GM23338 (cell line): ENCODE measurements around the gene REM2. TPM values are rescaled to one million over a fixed set of nuclear protein-coding genes. Genes with fewer than 3 reads are reported as not detected.

Experiments used
- ATAC-seq: fragments of 200-7000 bp; cut with Tn5 transposase; 3 replicates; pipeline ENCODE4 v1.9.1; 2020
- DNase-seq: peaks from one replicate; pipeline ENCODE4 v3.0.0-alpha.2; 2015; ENCODE audit warnings: low spot score
- H2AFZ ChIP-seq: fragments of 200-600 bp; sonication (generic); 2 replicates; pipeline ENCODE4 v1.8.0; 2016; ENCODE audit warnings: antibody characterized with exemption, mild to moderate bottlenecking, moderate library complexity
- H3F3A ChIP-seq: fragments of 200-600 bp; sonication (generic); replicated peaks from 2 replicates; pipeline ENCODE4 v1.8.0; 2017; ENCODE audit warnings: antibody characterized with exemption, mixed run types, low read depth
- H3K27ac ChIP-seq: fragments of 200-600 bp; sonication (generic); 2 replicates; pipeline ENCODE4 v1.6.1; 2016; ENCODE audit warnings: low read depth
- H3K27me3 ChIP-seq: fragments of 200-600 bp; sonication (generic); 2 replicates; pipeline ENCODE4 v1.8.0; 2016; ENCODE audit warnings: mild to moderate bottlenecking, mixed run types, moderate library complexity; ENCODE audit not compliant: insufficient read depth
- H3K36me3 ChIP-seq: fragments of 200-600 bp; sonication (generic); 2 replicates; pipeline ENCODE4 v1.8.0; 2016; ENCODE audit warnings: mild to moderate bottlenecking; ENCODE audit not compliant: insufficient read depth
- H3K4me1 ChIP-seq: fragments of 200-600 bp; sonication (generic); 2 replicates; pipeline ENCODE4 v1.8.0; 2016; ENCODE audit warnings: mild to moderate bottlenecking, moderate library complexity; ENCODE audit not compliant: insufficient read depth
- H3K4me2 ChIP-seq: fragments of 200-600 bp; sonication (generic); 2 replicates; pipeline ENCODE4 v1.7.1; 2017; ENCODE audit warnings: mixed run types
- H3K4me3 ChIP-seq: fragments of 200-600 bp; sonication (generic); 2 replicates; pipeline ENCODE4 v1.6.1; 2016; ENCODE audit warnings: mixed run types
- H3K79me2 ChIP-seq: fragments of 200-600 bp; sonication (generic); replicated peaks from 2 replicates; pipeline ENCODE4 v1.8.0; 2017; ENCODE audit warnings: mild to moderate bottlenecking; ENCODE audit not compliant: insufficient read depth
- H3K9me2 ChIP-seq: fragments of 200-600 bp; sonication (generic); 2 replicates; pipeline ENCODE4 v1.8.0; 2017; ENCODE audit not compliant: insufficient read depth
- H4K20me1 ChIP-seq: fragments of 200-600 bp; sonication (generic); replicated peaks from 2 replicates; pipeline ENCODE4 v1.8.0; 2017; ENCODE audit warnings: mild to moderate bottlenecking; ENCODE audit not compliant: insufficient read depth
- H3K27ac Mint-ChIP-seq: 2 replicates; pipeline ENCODE4 v1.8.0; 2020; ENCODE audit warnings: inconsistent platforms, mild to moderate bottlenecking, moderate library complexity, mixed read lengths
- H3K27me3 Mint-ChIP-seq: 3 replicates; pipeline ENCODE4 v1.8.0; 2022; ENCODE audit warnings: low read depth, mild to moderate bottlenecking, moderate library complexity, mixed read lengths, inconsistent platforms; ENCODE audit not compliant: insufficient read depth, poor library complexity
- H3K36me3 Mint-ChIP-seq: 3 replicates; pipeline ENCODE4 v1.8.0; 2021; ENCODE audit warnings: low read depth, mild to moderate bottlenecking, inconsistent platforms, moderate library complexity, mixed read lengths
- H3K4me1 Mint-ChIP-seq: 3 replicates; pipeline ENCODE4 v1.8.0; 2020; ENCODE audit warnings: mild to moderate bottlenecking, inconsistent platforms, mixed read lengths
- H3K4me3 Mint-ChIP-seq: 3 replicates; pipeline ENCODE4 v1.8.0; 2021; ENCODE audit warnings: moderate library complexity, mild to moderate bottlenecking, inconsistent platforms, mixed read lengths
- H3K9me3 Mint-ChIP-seq: 3 replicates; pipeline ENCODE4 v1.8.0; 2020; ENCODE audit warnings: moderate library complexity, mild to moderate bottlenecking, inconsistent platforms, mixed read lengths
- CREB1 ChIP-seq: fragments of 250-450 bp; sonication (Bioruptor Pico); IDR thresholded peaks from 2 replicates; pipeline ENCODE4 v1.5.0; 2020; ENCODE audit warnings: low read depth, mild to moderate bottlenecking, moderate library complexity
- EZH2phosphoT487 ChIP-seq: fragments of 200-600 bp; sonication (generic); IDR thresholded peaks from one replicate; pipeline ENCODE4 v1.8.1; 2018; ENCODE audit warnings: antibody characterized with exemption; ENCODE audit not compliant: unreplicated experiment
- NANOG ChIP-seq: IDR thresholded peaks from 2 replicates; pipeline ENCODE4 v1.6.1; 2016; ENCODE audit warnings: antibody characterized with exemption, borderline replicate concordance
- ZNF331 ChIP-seq: fragments of 250-450 bp; sonication (Bioruptor Pico); IDR thresholded peaks from 2 replicates; pipeline ENCODE4 v1.5.0; 2020; ENCODE audit warnings: low read depth, mild to moderate bottlenecking, moderate library complexity
- polyA plus RNA-seq: library from polyadenylated mRNA; unstranded; fragments of >200 nt; fragmentation: Nextera tagmentation; extraction: Ambion mirVana; gene quantifications from 2 replicates; pipeline ENCODE4 v1.2.1, GENCODE V29; 2016
- total RNA-seq: library from RNA; depleted of rRNA; stranded (reverse); fragments of >200 nt; shearing (Covaris generic); gene quantifications from 2 replicates; pipeline ENCODE4 v1.2.3, GENCODE V29; 2014
- TF ChIP-seq, protein P1 (sequence below), 2 experiments: fragments of 200-600 bp in 1 of 2; sonication (generic) in 1 of 2; conservative IDR thresholded peaks; 2 replicates each; pipeline versions ENCODE4 v1.5.1 to v1.6.1; 2016 to 2017; ENCODE audit warnings: antibody characterized with exemption in 2 of 2, low read depth in 2 of 2, mild to moderate bottlenecking in 2 of 2, moderate library complexity in 1 of 2
- TF ChIP-seq, protein P2 (sequence below): fragments of 250-450 bp; sonication (Bioruptor Pico); IDR thresholded peaks from 2 replicates; pipeline ENCODE4 v1.5.0; 2020; ENCODE audit warnings: mild to moderate bottlenecking, moderate library complexity

REM2 gene
- total and polyA plus RNA-seq, 2 experiments from 2014 or later, result 0.31 to 2.9 TPM

DNA sequence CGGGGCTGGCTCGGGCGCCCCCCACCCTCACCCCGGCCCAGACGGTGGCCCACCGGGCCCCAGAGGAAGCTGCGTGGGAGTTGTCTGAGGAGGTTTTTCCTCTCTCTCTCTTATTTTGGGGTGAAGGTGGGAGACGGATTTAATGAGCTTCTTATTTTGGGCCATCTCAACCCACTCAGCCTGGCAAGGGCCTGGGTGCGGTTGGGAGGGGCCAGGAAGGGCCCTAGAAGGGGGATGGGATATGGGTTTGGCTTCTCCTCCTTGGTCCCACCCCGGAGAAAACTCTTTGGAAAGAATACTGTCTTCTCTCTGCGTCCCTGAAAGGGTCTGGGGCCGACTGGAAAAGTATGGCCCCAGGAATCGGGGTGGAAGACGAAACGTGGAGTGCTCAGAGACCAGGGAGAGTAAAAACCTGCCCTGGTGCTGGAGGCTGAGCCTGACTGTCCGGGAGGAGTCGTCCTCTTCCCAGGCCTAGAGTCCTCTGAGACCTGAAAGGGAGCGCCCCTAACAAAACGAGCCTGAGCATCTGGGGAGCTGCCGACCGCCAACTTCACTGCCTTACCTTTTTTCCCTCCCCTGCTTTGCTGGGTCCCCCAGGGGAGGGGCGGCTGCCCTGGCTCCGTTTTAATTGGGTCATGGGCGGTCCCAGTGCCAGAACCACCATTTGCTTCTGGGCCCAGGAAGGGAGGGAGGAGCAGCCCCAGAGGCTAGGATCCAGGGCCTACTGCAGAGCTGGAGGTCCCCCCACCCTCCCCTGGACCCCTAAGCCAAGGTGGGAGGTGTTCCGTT is 45.1 kb upstream of the REM2 start (continued):
- TF ChIP-seq CREB1 (CRISPR knock-in tag) (no peak), NANOG (no peak)

DNA sequence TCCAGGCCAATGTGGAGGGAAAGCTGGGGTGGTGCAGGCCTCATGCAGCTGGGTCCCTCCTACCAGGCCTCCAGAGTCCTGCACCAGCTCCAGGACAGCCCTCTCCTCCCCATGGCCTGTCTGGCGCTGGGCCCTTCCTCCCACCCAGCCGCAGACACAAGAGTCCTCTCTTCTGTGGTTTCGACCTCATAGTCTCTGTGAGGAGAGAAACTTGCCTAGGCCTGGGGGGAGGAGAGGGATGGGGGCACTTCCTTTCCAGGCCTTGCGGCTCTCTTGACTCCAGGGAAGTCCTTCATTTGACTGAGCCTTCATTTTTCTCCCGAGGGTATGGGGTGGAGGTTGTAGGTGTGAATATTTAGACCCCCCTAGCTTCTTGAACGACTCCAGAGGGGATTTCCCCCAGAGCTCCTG is 44.4 kb upstream of the REM2 start:
- TF ChIP-seq, protein P1, sequence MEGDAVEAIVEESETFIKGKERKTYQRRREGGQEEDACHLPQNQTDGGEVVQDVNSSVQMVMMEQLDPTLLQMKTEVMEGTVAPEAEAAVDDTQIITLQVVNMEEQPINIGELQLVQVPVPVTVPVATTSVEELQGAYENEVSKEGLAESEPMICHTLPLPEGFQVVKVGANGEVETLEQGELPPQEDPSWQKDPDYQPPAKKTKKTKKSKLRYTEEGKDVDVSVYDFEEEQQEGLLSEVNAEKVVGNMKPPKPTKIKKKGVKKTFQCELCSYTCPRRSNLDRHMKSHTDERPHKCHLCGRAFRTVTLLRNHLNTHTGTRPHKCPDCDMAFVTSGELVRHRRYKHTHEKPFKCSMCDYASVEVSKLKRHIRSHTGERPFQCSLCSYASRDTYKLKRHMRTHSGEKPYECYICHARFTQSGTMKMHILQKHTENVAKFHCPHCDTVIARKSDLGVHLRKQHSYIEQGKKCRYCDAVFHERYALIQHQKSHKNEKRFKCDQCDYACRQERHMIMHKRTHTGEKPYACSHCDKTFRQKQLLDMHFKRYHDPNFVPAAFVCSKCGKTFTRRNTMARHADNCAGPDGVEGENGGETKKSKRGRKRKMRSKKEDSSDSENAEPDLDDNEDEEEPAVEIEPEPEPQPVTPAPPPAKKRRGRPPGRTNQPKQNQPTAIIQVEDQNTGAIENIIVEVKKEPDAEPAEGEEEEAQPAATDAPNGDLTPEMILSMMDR (conservative IDR thresholded peaks at IDR 0.05; ENCODE audit: low read depth in 2 of 2), result no peak
- TF ChIP-seq EZH2phosphoT487 (no peak), ZNF331 (no peak)
- TF ChIP-seq, protein P2, sequence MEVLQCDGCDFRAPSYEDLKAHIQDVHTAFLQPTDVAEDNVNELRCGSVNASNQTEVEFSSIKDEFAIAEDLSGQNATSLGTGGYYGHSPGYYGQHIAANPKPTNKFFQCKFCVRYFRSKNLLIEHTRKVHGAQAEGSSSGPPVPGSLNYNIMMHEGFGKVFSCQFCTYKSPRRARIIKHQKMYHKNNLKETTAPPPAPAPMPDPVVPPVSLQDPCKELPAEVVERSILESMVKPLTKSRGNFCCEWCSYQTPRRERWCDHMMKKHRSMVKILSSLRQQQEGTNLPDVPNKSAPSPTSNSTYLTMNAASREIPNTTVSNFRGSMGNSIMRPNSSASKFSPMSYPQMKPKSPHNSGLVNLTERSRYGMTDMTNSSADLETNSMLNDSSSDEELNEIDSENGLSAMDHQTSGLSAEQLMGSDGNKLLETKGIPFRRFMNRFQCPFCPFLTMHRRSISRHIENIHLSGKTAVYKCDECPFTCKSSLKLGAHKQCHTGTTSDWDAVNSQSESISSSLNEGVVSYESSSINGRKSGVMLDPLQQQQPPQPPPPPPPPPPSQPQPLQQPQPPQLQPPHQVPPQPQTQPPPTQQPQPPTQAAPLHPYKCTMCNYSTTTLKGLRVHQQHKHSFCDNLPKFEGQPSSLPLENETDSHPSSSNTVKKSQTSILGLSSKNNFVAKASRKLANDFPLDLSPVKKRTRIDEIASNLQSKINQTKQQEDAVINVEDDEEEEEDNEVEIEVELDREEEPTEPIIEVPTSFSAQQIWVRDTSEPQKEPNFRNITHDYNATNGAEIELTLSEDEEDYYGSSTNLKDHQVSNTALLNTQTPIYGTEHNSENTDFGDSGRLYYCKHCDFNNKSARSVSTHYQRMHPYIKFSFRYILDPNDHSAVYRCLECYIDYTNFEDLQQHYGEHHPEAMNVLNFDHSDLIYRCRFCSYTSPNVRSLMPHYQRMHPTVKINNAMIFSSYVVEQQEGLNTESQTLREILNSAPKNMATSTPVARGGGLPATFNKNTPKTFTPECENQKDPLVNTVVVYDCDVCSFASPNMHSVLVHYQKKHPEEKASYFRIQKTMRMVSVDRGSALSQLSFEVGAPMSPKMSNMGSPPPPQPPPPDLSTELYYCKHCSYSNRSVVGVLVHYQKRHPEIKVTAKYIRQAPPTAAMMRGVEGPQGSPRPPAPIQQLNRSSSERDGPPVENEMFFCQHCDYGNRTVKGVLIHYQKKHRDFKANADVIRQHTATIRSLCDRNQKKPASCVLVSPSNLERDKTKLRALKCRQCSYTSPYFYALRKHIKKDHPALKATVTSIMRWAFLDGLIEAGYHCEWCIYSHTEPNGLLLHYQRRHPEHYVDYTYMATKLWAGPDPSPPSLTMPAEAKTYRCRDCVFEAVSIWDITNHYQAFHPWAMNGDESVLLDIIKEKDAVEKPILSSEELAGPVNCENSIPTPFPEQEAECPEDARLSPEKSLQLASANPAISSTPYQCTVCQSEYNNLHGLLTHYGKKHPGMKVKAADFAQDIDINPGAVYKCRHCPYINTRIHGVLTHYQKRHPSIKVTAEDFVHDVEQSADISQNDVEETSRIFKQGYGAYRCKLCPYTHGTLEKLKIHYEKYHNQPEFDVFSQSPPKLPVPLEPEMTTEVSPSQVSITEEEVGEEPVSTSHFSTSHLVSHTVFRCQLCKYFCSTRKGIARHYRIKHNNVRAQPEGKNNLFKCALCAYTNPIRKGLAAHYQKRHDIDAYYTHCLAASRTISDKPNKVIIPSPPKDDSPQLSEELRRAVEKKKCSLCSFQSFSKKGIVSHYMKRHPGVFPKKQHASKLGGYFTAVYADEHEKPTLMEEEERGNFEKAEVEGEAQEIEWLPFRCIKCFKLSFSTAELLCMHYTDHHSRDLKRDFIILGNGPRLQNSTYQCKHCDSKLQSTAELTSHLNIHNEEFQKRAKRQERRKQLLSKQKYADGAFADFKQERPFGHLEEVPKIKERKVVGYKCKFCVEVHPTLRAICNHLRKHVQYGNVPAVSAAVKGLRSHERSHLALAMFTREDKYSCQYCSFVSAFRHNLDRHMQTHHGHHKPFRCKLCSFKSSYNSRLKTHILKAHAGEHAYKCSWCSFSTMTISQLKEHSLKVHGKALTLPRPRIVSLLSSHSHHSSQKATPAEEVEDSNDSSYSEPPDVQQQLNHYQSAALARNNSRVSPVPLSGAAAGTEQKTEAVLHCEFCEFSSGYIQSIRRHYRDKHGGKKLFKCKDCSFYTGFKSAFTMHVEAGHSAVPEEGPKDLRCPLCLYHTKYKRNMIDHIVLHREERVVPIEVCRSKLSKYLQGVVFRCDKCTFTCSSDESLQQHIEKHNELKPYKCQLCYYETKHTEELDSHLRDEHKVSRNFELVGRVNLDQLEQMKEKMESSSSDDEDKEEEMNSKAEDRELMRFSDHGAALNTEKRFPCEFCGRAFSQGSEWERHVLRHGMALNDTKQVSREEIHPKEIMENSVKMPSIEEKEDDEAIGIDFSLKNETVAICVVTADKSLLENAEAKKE (CRISPR knock-in tag), result no peak
- no peak overlapping the region; the same call in 1 of the 2 replicates for H2AFZ ChIP-seq
- peak overlapping the region; percentile 94 for H3K4me3 Mint-ChIP-seq
- H3K79me2 ChIP-seq, result peaks cover 26% of the 10 kb centered on the region
- no peaks in the 10 kb centered on the region for H3K9me2 ChIP-seq
- H3K36me3 Mint-ChIP-seq, result peaks cover 43% of the 10 kb centered on the region
- peaks cover 23% of the 10 kb centered on the region for H3K4me1 ChIP-seq
- H3K27me3 ChIP-seq, result no peaks in the 10 kb centered on the region
- H4K20me1 ChIP-seq, result no peaks in the 10 kb centered on the region
- ATAC-seq, result peak; percentile 4
- peaks cover 22% of the 10 kb centered on the region for H3F3A ChIP-seq
- peaks cover 16% of the 10 kb centered on the region for H3K27me3 Mint-ChIP-seq
- H3K27ac ChIP-seq, result no peak overlapping the region
- peaks cover 14% of the 10 kb centered on the region for H3K36me3 ChIP-seq
- H3K4me2 ChIP-seq, result peak overlapping the region; percentile 97
- H3K27ac Mint-ChIP-seq, result peak overlapping the region; percentile 85
- peak overlapping the region; percentile 95 for H3K4me3 ChIP-seq
- H3K4me1 Mint-ChIP-seq, result peaks cover 39% of the 10 kb centered on the region
- H3K9me3 Mint-ChIP-seq, result no peaks in the 10 kb centered on the region
- DNase-seq, result no peak
